Embryonic facial prominence (tissue), 1 donor: ENCODE measurements around the gene PDZD8.
A peak's percentile ranks its signal among the peaks of the same experiment; 100 is the strongest.

Experiments used
- DNase-seq: peaks from one replicate; pipeline ENCODE4 v3.0.0-alpha.2; 2016; ENCODE audit errors: extremely low spot score

Gene PDZD8

GRCh38 chr10:117391436-117392205 lies 16.4 kb upstream of the PDZD8 start:
- DNase-seq = no peak

DNA sequence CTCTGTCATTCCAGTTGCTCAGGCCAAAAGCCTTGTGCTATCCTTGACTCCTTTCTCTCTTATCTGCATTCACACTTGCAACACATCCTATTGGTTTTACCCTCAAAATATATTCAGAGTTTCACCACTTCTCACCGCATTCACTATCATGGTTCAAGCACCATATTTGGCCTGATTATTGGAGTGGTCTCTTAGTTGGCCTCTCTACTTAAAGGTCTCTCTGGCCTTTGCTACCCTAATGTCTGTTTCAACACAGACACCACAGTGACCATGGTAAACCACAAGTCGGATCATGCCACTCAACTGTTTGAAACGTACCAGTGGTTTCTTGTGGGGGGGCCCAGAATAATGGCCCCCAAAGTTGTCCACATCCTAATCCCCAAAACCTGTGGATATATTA lies 15.2 kb upstream of the PDZD8 start:
- DNase-seq = no peak

DNA sequence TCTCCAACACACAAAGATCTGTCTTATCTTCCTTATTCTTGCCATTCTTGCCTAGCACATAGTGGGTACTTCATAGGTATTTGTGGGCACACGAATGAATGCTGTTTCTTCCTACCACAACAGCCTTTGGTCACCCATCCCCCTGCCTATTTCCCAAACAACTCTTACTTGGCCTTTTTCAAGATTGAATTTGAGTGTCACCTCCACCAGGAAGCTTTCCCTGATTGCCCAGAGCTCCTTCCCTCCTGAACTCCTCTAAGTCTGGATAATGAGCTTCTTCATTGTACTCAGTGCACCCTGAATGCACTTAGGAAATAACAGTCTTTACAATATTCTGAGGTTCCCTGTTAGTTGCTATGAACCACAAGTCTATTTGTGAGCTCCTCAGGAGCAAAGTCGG lies 11.6 kb upstream of the PDZD8 start:
- no peak for DNase-seq

GRCh38 chr10:117382861-117383260 lies 7.6 kb upstream of the PDZD8 start:
- no peak for DNase-seq

DNA sequence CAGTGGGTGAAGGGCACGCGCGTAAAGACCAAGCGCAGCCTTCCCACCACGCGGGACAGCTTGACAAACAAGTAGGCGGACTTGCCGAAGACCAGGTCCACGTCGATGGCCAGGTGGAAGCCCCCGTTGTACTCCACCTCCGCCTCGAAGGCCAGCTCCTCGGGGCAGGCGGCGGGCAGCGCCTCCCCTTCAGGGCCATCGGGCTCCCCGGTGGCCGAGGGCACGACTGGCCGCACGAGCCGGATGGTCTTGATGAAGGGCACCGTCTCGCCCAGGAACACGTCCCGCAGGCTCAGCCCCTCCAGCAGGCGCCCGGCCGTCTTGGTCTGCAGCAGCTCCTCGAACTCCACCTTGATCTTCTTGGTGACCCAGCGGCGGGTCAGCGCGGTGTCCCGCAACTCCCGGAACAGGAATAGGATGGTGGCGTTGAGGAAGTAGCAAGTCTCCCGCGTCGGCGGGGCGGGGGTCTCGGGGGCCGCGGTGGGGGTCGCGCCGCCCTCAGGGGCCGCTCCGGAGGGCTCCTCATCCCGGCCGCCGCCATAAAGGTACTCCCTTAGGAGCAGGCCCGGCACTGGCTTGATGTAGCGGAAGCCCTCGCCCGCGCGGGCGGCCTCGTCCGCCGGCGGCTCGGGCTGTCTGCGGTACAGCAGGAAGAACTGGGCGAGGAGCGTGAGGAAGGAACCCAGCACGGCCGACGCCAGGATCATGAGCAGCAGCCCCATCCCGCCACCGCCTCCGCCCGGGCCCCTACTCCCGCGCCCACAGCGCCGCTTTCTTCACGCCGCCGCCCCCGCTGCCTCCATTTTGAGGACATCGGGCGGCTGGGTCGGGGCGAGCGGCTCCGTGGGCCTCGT lies 507 bp downstream of the PDZD8 start:
- DNase-seq = peak; percentile 12

- no peak for DNase-seq
These were observed 1.3 kb downstream of the PDZD8 start for GRCh38 chr10:117373823-117374505.

DNA sequence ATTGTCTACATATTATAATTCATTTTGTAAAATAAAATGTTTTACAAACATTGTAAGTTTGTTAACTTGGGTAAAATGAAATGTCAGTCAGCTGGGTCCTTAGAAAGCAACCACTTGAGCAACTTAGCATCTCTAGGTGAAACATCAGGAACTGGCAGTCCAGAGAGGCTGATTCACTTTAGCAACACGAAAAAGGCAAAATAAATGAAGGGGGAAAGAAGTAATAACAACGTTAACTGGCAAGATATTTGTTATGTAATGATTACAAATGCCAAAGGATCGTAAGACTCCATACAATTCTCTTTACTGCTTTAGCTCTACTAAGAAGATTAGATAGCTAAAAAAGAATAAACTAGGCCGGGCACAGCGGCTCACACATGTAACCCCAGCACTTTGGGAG lies 5.0 kb downstream of the PDZD8 start:
- no peak for DNase-seq

DNA sequence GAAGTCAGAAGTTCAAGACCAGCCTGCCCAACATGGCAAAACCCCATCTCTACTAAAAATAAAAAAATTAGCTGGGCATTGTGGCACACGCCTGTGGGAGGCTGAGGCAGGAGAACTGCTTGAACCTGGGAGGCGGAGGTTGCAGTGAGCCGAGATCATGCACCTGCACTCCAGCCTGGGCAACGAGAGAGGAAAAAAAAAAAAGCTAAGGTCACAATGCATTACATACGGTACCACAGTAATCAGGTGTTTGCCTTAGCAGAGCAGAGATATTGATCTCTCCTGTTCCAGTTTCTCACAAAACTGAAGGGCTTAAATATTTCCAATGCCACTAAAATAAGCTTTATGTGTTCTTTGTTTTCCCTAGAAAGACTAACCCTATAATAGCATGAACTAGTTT lies 7.5 kb downstream of the PDZD8 start:
- DNase-seq = no peak

DNA sequence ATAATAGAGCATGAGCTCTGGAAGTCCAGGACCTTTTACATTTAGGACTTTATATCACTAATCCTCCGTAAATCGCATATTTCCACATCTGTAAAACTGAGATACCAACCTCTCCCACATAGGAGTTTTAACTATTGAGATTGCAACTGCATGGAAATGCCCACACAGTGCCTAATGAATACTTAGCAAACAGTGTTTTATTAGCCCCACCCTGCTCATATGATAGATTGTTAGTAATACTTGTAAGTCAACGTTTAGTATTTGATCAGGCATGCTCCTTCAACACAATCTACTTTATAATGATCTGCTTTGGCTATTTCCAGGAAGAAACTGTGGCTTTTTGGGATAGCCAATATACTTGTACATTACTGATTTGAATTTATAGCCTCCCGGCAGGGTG lies 8.5 kb downstream of the PDZD8 start:
- no peak for DNase-seq

DNA sequence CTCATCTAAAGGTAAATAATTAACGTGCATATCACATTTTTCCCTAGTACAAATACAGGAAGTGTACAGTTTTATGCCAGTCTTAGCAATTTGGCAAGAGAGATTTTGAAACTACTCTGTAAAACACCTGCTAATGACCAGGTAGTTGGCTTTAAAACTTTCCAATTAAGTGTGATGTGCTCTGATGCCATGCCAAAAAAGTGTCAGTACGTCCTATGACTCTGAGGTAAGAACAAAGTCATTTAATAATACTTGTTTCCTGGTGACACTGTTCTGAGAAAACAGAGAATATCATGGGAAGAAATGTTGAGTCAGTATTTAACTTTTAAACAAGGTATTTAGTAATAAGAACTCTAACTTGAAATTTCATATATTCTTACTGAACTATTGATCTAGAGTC lies 9.6 kb downstream of the PDZD8 start:
- DNase-seq = no peak

DNA sequence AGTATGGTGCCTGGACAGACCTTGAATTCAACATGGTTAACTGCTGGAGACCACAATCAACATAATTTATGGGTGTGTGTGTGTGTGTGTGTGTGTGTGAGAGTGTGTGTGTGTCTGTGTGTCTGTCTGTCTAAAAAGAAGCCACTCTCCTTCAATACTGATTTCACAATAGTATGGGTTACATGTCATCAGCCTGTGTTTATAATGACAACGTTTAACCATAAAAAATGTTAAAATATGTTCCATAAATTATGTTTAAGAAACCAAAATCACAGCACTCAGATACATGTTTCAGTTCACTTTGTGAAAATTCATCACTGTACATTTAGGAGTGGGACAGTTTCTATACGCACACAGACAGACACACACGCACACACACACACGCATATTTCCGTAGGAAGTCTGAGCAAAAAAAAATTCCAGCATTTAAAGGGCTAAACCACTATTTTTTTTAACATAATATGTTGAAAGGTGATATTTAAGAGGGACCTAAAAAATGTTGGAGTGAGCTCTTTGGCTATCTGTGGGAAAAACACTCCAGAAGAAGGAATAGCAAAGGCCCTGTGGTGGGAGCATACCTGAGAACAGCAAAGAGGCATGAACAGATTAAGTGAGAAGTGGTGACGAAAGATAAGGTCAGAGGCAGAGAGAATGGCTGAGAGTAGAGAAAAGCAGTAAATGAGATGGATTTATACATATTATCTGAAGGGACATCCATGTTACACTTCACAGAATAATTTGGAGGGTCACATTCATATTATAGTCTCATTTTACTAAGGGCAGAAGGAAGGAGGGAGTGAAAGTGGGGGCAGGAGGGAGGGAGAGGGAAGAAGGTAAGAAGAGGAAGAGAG lies 10.9 kb downstream of the PDZD8 start:
- DNase-seq = no peak

DNA sequence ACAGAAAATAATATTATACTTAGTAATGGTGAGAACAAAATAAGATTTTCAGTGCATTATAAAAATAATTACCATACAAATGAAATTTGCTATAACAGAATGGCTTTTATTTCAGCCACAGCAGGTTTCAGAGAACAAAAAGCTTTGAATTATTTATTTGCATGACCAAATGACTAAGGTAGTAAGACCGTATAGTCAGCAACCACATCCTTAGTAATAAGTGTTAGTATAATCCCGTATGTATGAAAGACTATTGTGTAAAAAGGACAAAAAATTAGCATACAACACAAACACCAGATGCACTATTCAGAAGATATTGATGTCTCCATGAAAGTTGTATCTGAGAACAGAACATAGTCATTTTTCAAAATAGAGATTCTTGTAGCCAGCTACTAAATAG lies 12.2 kb downstream of the PDZD8 start:
- no peak for DNase-seq

GRCh38 chr10:117362313-117362712 lies 12.9 kb downstream of the PDZD8 start:
- DNase-seq = no peak

GRCh38 chr10:117360994-117361667 lies 14.1 kb downstream of the PDZD8 start:
- no peak for DNase-seq

DNA sequence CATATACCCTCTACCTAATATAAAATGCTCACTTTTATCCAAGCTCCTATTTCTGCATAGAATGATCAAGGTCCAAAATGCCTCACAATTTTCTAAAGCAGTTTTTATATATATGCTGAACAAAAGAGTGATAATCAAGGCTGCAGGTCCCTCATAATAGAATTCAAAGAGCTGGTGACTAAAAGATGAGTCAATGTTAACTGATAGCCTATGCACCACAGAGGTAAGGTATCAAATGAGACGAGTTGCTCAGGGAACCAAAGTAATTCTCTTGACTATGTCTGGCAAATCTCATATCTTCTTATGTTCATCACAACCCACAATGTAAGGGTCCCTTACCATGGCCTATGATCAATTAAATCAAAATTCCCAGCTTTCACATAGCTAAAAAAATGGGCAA lies 15.2 kb downstream of the PDZD8 start:
- no peak for DNase-seq

GRCh38 chr10:117355072-117355471 lies 20.2 kb downstream of the PDZD8 start:
- DNase-seq = no peak

GRCh38 chr10:117353684-117354083 lies 21.6 kb downstream of the PDZD8 start:
- DNase-seq = no peak

DNA sequence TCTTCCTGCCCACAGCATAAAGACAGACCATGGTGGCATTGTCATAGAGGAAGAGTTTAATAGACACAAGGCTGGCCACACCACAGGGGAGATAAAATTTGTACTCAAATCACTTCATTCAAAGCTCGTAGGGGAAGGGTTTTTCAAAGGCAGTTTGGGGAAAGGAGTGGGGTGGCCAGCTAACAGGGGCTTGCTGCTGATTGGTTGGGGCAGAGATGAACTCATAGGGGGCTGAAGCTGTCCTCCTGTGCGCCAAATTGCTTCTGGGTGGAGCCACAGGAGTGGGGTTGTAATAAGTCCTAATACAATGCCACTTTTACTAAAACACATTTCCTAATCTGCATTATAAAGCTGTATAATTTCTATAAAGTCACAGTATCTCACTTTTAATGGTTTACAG lies 22.5 kb downstream of the PDZD8 start:
- no peak for DNase-seq

GRCh38 chr10:117351996-117352395 lies 23.2 kb downstream of the PDZD8 start:
- no peak for DNase-seq

- no peak for DNase-seq
These were observed 23.7 kb downstream of the PDZD8 start for GRCh38 chr10:117351558-117351957.

DNA sequence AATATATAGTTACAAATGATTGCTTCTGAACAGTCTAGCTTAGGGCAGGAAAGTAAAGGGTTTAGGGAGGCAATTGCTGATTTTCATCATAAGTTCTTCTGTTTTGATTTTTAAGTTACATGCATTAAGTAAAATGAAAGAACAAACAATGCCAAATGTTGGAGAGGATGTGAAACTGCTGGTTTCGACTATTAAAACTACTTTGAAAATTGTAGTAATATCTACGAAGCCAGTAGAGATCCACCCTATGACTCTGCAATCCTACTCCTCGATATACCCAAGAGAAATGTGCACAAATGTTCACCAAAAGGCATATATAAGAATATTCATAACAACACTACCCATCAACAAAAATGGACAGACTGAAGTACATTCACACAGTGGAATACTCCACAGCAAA lies 24.3 kb downstream of the PDZD8 start:
- DNase-seq = no peak
